Activated CD8-positive, alpha-beta T cell treated with anti-CD3 and anti-CD28 coated beads for 36 hours (primary cell): ENCODE data around the gene OR11G2. TPM values are rescaled to one million over a fixed set of nuclear protein-coding genes. Genes with fewer than 3 reads are reported as not detected.

Source experiments
- ATAC-seq: fragments of 200-7000 bp; cut with Tn5 transposase; one replicate; pipeline ENCODE4 v1.10.0; 2021; ENCODE audit warnings: mild to moderate bottlenecking, moderate library complexity
- CTCF ChIA-PET: fragments of 350-600 bp; sonication (Branson Sonifier 250); formaldehyde crosslinking; loops from one replicate; lab custom pipeline; 2021; ENCODE audit warnings: antibody characterized with exemption; lab: Charles Lee
- POLR2A ChIA-PET: fragments of 350-600 bp; sonication (Branson Sonifier 250); formaldehyde crosslinking; loops from one replicate; lab custom pipeline; 2021; ENCODE audit warnings: antibody characterized with exemption; lab: Charles Lee
- DNase-seq: peaks from one replicate; pipeline ENCODE4 v3.0.0-alpha.2; 2020
- H3K27ac Mint-ChIP-seq: one replicate; pipeline ENCODE4 v1.8.0; 2021; ENCODE audit warnings: mild to moderate bottlenecking, mixed read lengths
- H3K27me3 Mint-ChIP-seq: one replicate; pipeline ENCODE4 v1.8.0; 2021; ENCODE audit warnings: mixed read lengths
- H3K36me3 Mint-ChIP-seq: one replicate; pipeline ENCODE4 v1.8.0; 2021; ENCODE audit warnings: low read depth, mixed read lengths
- H3K4me1 Mint-ChIP-seq: one replicate; pipeline ENCODE4 v1.8.0; 2021; ENCODE audit warnings: low read depth, mixed read lengths
- H3K4me3 Mint-ChIP-seq: one replicate; pipeline ENCODE4 v1.8.0; 2021; ENCODE audit warnings: mild to moderate bottlenecking, moderate library complexity, mixed read lengths
- H3K9me3 Mint-ChIP-seq: one replicate; pipeline ENCODE4 v1.8.0; 2021; ENCODE audit warnings: mixed read lengths
- CTCF ChIP-seq: fragments of 200-600 bp; IDR thresholded peaks from one replicate; pipeline ENCODE4 v1.8.0; 2022; ENCODE audit warnings: antibody characterized with exemption, mild to moderate bottlenecking
- intact Hi-C: fragments of 100-400 bp; cut with micrococcal nuclease; formaldehyde crosslinking; loops from one replicate; pipeline ENCODE4 v1.10.0; 2022
- total RNA-seq, 2 experiments: library from RNA; stranded (reverse); gene quantifications; one replicate each; pipeline ENCODE4 v1.2.3, GENCODE V29; 2021

The OR11G2 gene
- total RNA-seq, 2 experiments from 2014 or later: not detected

- intact Hi-C loops: no loop called here
- no peak for TF ChIP-seq CTCF
- DNase-seq (no peak), ATAC-seq (no peak)
- ChIA-PET CTCF (no interaction called here), POLR2A (no interaction called here)
- Mint-ChIP-seq H3K4me3 (no peak overlapping the region), H3K36me3 (no peaks in the 10 kb centered on the region), H3K4me1 (no peaks in the 10 kb centered on the region), H3K27me3 (peaks cover 2% of the 10 kb centered on the region), H3K27ac (no peak overlapping the region), H3K9me3 (no peaks in the 10 kb centered on the region)
Measured at GRCh38 chr14:20176330-20176729, 14.4 kb upstream of the OR11G2 start.

GRCh38 chr14:20177433-20177974 is 13.2 kb upstream of the OR11G2 start:
- no peak overlapping the region for H3K27ac Mint-ChIP-seq
- intact Hi-C loops: no loop called here
- no peaks in the 10 kb centered on the region for H3K9me3 Mint-ChIP-seq
- no peak for TF ChIP-seq CTCF
- peaks cover 2% of the 10 kb centered on the region for H3K27me3 Mint-ChIP-seq
- no peak overlapping the region for H3K4me3 Mint-ChIP-seq
- no peaks in the 10 kb centered on the region for H3K4me1 Mint-ChIP-seq
- ATAC-seq (no peak), DNase-seq (no peak)
- CTCF ChIA-PET: no interaction called here
- POLR2A ChIA-PET: no interaction called here
- H3K36me3 Mint-ChIP-seq: no peaks in the 10 kb centered on the region

GRCh38 chr14:20179218-20179617 is 11.5 kb upstream of the OR11G2 start:
- H3K9me3 Mint-ChIP-seq: no peaks in the 10 kb centered on the region
- no peak overlapping the region for H3K4me3 Mint-ChIP-seq
- peaks cover 2% of the 10 kb centered on the region for H3K27me3 Mint-ChIP-seq
- TF ChIP-seq CTCF: no peak
- no peak overlapping the region for H3K27ac Mint-ChIP-seq
- DNase-seq: no peak
- no peak for ATAC-seq
- POLR2A ChIA-PET: no interaction called here
- no peaks in the 10 kb centered on the region for H3K4me1 Mint-ChIP-seq
- no peaks in the 10 kb centered on the region for H3K36me3 Mint-ChIP-seq
- intact Hi-C loops: no loop called here
- CTCF ChIA-PET: no interaction called here

GRCh38 chr14:20179880-20180279 is 10.8 kb upstream of the OR11G2 start:
- TF ChIP-seq CTCF: no peak
- Mint-ChIP-seq H3K9me3 (no peaks in the 10 kb centered on the region), H3K4me3 (no peak overlapping the region), H3K36me3 (no peaks in the 10 kb centered on the region), H3K27ac (no peak overlapping the region), H3K27me3 (peaks cover 2% of the 10 kb centered on the region), H3K4me1 (no peaks in the 10 kb centered on the region)
- CTCF ChIA-PET: interaction anchor here (0.6 kb wide), 1 partner anchor 10 kb away, joined by 3 read pairs; no protein-coding TSS in a partner anchor
- intact Hi-C loops: no loop called here
- DNase-seq: no peak
- ATAC-seq: no peak
- POLR2A ChIA-PET: no interaction called here

GRCh38 chr14:20180486-20180885 is 10.2 kb upstream of the OR11G2 start:
- no peak for TF ChIP-seq CTCF
- H3K4me1 Mint-ChIP-seq: no peaks in the 10 kb centered on the region
- no peaks in the 10 kb centered on the region for H3K36me3 Mint-ChIP-seq
- H3K27ac Mint-ChIP-seq: no peak overlapping the region
- H3K4me3 Mint-ChIP-seq: no peak overlapping the region
- DNase-seq (no peak), ATAC-seq (no peak)
- POLR2A ChIA-PET: no interaction called here
- intact Hi-C loops: no loop called here
- CTCF ChIA-PET: no interaction called here
- H3K27me3 Mint-ChIP-seq: no peaks in the 10 kb centered on the region
- no peaks in the 10 kb centered on the region for H3K9me3 Mint-ChIP-seq
